ENCODE data around the gene UBAP1. TPM values are rescaled to one million over a fixed set of nuclear protein-coding genes. Genes with fewer than 3 reads are reported as not detected.
"Not testable (repeated sequence)": the region's sequence is repeated elsewhere in the genome, so short reads cannot be mapped to it uniquely, and the experiment has no call there.

UBAP1 gene
- total RNA-seq, 4 donors from 2014 or later: 49.2 to 101 (median 66.8) TPM

- no peak for ATAC-seq
Measured at GRCh38 chr9:34206561-34206960, 27.7 kb downstream of the UBAP1 start.

GRCh38 chr9:34211395-34211794 lies 32.6 kb downstream of the UBAP1 start:
- no peak for ATAC-seq
- H3K4me1 ChIP-seq: no peaks in the 10 kb centered on the region
- no peaks in the 10 kb centered on the region for H3K9me3 ChIP-seq
- H3K27me3 ChIP-seq: no peaks in the 10 kb centered on the region
- H3K4me3 ChIP-seq: no peak overlapping the region
- H3K27ac ChIP-seq: no peak overlapping the region
- H3K36me3 ChIP-seq: no peaks in the 10 kb centered on the region
- WGBS, 2 donors (ENCODE audit: low coverage in 1 of 2): 78 to 95% methylated on average over 1 of the region's 1 CpG
- TF ChIP-seq POLR2AphosphoS5 (IDR thresholded peaks at IDR 0.05) (no peak), EP300 (IDR thresholded peaks at IDR 0.05) (no peak), POLR2A (IDR thresholded peaks at IDR 0.05) (no peak), CTCF (IDR thresholded peaks at IDR 0.05) (no peak)

More at GRCh38 chr9:34206561-34206960, 27.7 kb downstream of the UBAP1 start:
- Histone ChIP-seq H3K9me3 (no peaks in the 10 kb centered on the region), H3K36me3 (peaks cover 0 to 4% of the 10 kb centered on the region in 2 donors), H3K27me3 (no peaks in the 10 kb centered on the region), H3K4me1 (peaks cover 0 to 27% (median 4%) of the 10 kb centered on the region in 3 donors), H3K4me3 (no peak overlapping the region), H3K27ac (no peak overlapping the region)
- TF ChIP-seq POLR2A (IDR thresholded peaks at IDR 0.05) (no peak), CTCF (IDR thresholded peaks at IDR 0.05) (no peak), EP300 (IDR thresholded peaks at IDR 0.05) (no peak), POLR2AphosphoS5 (IDR thresholded peaks at IDR 0.05) (no peak)
- WGBS, 2 donors (ENCODE audit: low coverage in 1 of 2): 85 to 91% methylated on average over 4 of the region's 4 CpGs

GRCh38 chr9:34214354-34215000 lies 35.6 kb downstream of the UBAP1 start:
- H3K27ac ChIP-seq, ATAC-seq, H3K4me3 ChIP-seq, H3K27me3 ChIP-seq, H3K9me3 ChIP-seq, H3K36me3 ChIP-seq: not testable (repeated sequence)
- peaks cover 0 to 12% (median 0%) of the 10 kb centered on the region in 3 donors for H3K4me1 ChIP-seq
- WGBS, 2 donors (ENCODE audit: low coverage in 1 of 2): 86 to 90% methylated on average over 3 to 4 of the region's 4 CpGs

GRCh38 chr9:34216325-34216724 lies 37.5 kb downstream of the UBAP1 start:
- Histone ChIP-seq H3K4me3 (no peak overlapping the region), H3K36me3 (peaks cover 0 to 3% of the 10 kb centered on the region in 2 donors), H3K4me1 (peaks cover 0 to 12% (median 0%) of the 10 kb centered on the region in 3 donors), H3K27me3 (no peaks in the 10 kb centered on the region), H3K9me3 (no peaks in the 10 kb centered on the region), H3K27ac (no peak overlapping the region)
- ATAC-seq: no peak
- WGBS, 2 donors (ENCODE audit: low coverage in 1 of 2): 89 to 93% methylated on average over 2 of the region's 3 CpGs
- no peak for TF ChIP-seq POLR2A (IDR thresholded peaks at IDR 0.05)
- no peak for TF ChIP-seq CTCF (IDR thresholded peaks at IDR 0.05)
- TF ChIP-seq POLR2AphosphoS5 (IDR thresholded peaks at IDR 0.05): no peak
- no peak for TF ChIP-seq EP300 (IDR thresholded peaks at IDR 0.05)

- H3K36me3 ChIP-seq, ATAC-seq, H3K4me3 ChIP-seq, H3K27me3 ChIP-seq, H3K9me3 ChIP-seq, H3K27ac ChIP-seq: not testable (repeated sequence)
- H3K4me1 ChIP-seq: peaks cover 0 to 12% (median 0%) of the 10 kb centered on the region in 3 donors
- WGBS, 2 donors (ENCODE audit: low coverage in 1 of 2): 96% methylated on average over 2 of the region's 2 CpGs; no CpG with 5 or more reads in 1 of the 2 donors
Measured at GRCh38 chr9:34217015-34217414, 38.2 kb downstream of the UBAP1 start.

- no peak for ATAC-seq
- WGBS, 2 donors (ENCODE audit: low coverage in 1 of 2): 50 to 83% methylated on average over 3 to 4 of the region's 5 CpGs
Measured at GRCh38 chr9:34218446-34218845, 39.6 kb downstream of the UBAP1 start.

More at GRCh38 chr9:34218446-34218845, 39.6 kb downstream of the UBAP1 start:
- no peak overlapping the region for H3K27ac ChIP-seq
- H3K27me3 ChIP-seq: no peaks in the 10 kb centered on the region
- peaks cover 0 to 12% (median 0%) of the 10 kb centered on the region in 3 donors for H3K4me1 ChIP-seq
- peaks cover 0 to 3% of the 10 kb centered on the region in 2 donors for H3K36me3 ChIP-seq
- no peaks in the 10 kb centered on the region for H3K9me3 ChIP-seq
- TF ChIP-seq POLR2A (IDR thresholded peaks at IDR 0.05) (no peak), CTCF (IDR thresholded peaks at IDR 0.05) (no peak), EP300 (IDR thresholded peaks at IDR 0.05) (no peak), POLR2AphosphoS5 (IDR thresholded peaks at IDR 0.05) (no peak)
- no peak overlapping the region for H3K4me3 ChIP-seq
